Stimulated activated CD8-positive, alpha-beta memory T cell treated with anti-CD3 and anti-CD28 coated beads, Interleukin-4, amount 100 ng/mL, for 4 hours (primary cell): ENCODE results near the gene SGSH.

Source experiments
- DNase-seq, 2 donors: peaks; one replicate each; pipeline ENCODE4 v3.0.0-alpha.2; 2020; ENCODE audit warnings: low read depth in 2 of 2, low spot score in 1 of 2

SGSH gene

DNA sequence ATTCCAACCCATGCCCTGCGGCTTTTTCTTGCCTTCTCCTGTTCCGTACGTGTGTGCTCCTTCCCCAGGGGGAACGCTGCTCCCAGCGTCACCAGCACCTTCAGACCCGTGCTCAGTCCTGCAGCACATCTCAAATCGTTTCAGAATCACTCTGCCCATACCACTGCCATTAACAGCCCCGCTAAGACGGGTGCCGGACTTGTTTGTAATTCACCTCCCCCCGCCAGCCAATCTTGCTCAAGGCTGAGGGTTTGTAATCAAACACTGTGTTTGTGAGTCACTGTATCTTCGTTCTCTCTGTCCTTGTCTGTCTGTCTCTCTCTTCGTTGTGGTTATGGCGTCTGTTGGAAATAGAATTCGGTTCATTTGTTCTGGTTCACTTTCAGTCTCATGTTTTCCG is 33.0 kb downstream of the SGSH start:
- DNase-seq: no peak

DNA sequence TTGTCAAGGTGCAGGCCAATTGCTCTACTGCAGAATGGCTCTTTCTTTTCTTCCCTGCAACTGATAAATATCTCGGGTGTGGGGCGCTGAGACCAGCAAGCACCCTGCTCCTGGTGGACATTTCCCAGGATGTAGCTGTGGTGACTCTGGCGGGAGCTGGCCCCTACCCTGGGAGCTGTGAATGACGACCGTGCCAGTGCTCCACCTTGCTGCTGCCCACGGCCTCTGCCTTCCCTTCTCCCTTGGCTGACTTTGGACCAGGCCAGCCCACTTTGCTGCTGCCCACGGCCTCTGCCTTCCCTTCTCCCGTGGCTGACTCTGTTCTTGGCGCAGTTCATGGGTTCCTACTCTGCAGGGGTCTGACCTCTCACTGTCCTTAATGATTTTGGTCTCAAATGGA is 34.2 kb downstream of the SGSH start:
- no peak for DNase-seq

DNA sequence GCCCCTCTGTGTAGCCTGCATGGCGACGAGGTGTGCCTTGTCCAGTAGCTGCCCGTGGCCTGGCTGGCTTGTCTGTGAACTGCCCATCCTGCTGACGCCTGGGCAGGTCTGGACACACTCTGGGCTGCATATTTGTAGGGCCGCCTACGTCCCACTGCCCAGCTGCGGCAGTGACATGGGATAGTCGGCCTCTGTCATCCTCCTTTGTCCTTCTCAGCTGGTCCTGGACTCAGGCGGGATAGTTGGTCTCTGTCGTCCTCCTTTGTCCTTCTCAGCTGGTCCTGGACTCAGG is 35.8 kb downstream of the SGSH start:
- no peak for DNase-seq

DNA sequence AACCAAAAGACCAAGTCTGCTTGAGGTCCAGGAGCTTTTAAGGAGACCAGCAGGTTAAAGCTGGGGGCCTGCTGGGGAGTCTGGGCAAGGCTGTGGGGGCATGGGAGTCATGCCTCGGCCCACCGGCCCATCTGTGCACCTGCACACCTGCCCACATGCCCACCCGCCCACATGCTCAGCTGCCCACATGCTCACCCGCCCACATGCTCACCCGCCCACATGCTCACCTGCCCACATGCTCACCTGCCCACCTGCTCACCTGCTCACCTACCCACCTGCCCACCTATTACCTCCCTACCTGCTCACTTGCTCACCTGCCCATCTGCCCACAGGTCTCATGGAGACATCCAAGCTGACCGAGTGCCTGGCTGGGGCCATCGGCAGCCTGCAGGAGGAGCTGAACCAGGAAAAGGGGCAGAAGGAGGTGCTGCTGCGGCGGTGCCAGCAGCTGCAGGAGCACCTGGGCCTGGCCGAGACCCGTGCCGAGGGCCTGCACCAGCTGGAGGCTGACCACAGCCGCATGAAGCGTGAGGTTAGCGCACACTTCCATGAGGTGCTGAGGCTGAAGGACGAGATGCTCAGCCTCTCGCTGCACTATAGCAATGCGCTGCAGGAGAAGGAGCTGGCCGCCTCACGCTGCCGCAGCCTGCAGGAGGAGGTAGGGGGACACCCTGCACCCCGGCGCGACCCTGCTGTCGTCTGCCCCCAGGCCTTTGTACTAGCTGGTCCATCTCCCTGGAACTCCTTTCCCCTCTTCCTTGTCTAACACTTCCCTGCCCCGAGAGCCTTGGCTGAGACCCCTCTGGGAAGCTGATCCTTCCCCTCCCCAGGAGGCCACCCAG is 36.3 kb downstream of the SGSH start:
- DNase-seq: no peak

DNA sequence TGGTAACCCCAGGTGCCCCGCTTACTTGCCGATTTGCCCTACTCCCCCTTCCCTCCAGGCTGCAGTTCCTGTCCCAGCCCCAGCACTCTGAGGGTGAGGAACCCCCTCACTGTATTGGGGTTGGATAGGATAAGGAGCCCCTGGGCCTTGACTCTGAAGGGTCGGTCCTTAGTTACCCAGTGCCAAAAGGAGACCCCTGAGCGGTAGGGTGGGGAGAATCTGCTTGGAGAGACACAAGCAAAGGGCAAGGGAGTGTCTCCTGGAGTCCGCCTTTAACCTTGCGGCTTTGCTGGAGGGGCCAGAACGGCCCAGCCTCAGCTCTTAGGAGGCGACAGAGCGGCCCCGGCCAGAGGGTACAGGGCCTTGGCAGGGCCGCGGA is 37.3 kb downstream of the SGSH start:
- DNase-seq: no peak

DNA sequence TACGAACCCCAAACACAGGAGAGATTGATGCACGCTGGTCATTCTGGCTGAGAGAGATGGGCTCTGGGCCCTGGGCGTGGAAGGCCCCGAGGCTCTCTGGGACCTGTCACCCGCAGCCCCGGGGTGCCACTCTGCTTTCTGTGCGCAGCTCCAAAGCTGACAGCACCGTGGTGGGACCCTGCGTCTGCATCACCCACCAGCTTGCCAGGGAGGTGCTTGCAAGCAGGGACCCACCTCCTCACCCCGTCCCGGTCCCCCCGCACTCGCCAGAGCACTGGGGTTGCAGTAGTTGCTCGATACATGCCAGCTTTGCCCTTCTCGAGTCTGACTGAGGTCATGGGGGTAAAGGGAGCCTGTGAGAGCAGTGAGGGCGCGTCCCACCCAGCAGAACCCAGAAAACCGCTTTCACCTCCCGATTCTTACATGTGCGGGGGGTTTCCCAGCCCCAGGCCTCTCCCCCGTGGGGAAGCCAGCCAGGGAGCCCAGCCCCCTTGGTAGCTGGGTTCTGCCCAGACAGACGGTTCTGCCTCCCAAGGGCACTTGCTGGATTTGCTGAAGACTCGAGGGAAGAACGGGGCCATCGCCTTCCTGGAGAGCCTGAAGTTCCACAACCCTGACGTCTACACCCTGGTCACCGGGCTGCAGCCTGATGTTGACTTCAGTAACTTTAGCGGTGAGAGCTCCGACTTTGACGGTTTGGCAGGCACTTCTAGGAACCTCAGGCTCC is 37.9 kb downstream of the SGSH start:
- no peak for DNase-seq

DNA sequence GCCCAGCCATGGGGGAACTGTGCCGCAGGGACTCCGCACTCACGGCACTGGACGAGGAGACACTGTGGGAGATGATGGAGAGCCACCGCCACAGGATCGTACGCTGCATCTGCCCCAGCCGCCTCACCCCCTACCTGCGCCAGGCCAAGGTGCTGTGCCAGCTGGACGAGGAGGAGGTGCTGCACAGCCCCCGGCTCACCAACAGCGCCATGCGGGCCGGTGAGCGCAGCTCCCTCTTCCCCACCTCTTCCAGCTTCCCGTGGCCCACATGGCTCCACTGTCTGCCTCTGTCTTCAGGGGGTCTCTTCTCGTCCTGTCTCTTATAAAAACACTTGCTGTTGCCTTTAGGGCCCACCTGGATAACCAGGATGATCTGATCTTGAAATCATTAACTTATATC is 38.7 kb downstream of the SGSH start:
- no peak for DNase-seq

DNA sequence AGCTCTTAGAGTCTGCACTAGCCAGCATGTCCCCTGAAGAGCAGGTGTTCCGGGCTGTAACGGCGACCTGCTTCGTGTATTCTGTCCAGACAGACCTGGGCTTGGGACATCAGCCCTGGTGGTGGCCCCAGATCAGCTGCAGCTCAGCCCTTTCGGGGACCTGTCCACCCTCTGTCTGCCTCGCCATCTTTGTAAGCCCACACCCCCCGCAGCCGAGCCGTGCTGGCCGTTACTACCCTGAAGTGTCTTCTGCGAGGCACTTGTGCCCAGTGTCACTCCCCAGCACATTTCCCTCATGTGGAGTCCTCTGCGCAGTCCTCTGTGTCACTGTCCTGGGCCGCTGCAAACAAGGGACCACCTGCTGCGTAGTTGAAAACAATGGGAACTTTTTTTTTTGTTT is 39.9 kb downstream of the SGSH start:
- no peak for DNase-seq

DNA sequence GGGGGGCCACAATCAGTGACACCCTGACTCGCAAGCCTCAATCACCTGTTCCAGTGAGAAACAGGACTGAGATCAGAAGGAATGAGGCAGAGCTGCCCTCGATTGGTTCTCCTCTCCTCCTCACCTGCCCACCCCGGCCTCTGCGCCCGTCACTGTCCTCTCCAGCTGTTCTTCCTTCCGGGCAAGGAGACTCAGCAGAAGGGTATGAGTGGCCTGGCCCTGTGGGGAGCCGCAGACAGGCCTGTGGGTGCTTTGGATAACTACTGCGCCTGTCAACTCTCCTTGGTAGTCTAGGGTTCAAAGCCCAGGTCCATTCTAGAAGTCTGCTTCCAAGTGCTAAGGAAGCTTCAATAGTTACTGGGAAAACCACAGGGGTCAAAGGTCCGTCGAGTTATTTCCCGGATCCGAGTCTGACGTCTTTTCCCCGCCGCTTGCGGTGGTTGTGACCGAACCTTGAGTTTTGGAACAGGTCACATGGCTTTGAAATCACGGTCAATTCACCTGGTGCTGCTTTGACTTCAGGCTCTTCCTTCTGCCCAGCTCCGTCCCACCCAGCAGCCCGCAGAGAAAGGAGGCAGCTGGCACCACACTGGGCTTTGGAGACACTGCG is 42.0 kb downstream of the SGSH start:
- no peak for DNase-seq

DNA sequence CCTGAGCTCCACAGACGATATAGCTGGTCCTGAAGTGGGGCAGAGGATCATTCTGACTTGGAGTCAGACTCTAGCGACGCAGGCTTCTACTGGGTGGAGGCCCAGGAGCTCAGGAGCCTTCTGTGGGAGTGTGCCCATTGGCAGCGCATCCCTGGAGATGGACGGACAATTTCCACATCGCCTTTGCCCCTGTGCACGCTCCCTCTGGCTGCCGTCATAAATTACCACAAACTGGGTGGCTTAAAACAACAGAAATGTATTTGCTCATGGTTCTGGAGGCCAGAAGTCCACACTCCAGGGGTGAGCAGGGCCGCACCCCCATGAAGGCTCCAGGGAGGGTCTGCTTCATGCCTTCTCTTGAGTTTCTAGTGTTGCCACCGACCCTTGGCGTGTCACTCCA is 43.4 kb downstream of the SGSH start:
- DNase-seq: no peak

DNA sequence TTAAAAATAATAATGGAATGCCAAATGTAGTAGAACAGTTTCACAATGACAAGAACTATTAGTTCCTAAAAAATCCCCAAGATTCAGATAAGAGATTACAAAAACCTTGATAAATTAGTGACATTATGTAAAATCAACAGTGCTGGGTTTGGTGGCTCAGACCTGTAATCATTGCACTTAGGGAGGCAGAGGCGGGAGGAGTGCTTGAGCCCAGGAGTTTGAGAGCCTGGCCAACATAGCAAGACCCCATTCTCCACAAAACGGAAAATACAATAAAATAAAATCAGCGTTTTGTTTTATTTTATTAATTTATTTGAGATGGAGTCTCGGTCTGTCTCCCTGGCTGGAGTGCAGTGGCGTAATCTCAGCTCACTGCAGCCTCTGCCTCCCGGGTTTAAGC is 46.2 kb downstream of the SGSH start:
- no peak for DNase-seq

DNA sequence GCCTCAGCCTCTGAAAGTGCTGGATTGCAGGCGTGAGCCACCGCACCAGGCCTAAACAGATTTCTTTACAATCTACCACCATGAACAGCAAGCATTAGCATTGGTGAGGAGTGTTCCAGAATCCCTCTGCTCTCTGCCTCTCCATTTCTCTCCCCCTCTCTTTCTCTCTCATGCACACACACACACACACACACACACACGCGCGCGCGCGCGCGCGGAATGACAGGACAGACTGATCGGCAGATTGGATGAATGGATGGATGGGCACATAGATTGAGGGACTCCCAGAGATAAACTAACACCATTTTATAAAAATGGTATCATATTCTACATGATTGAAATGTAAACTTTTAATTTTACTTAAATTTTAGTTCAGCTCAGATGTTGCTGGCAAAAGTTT is 47.0 kb downstream of the SGSH start:
- no peak for DNase-seq

DNA sequence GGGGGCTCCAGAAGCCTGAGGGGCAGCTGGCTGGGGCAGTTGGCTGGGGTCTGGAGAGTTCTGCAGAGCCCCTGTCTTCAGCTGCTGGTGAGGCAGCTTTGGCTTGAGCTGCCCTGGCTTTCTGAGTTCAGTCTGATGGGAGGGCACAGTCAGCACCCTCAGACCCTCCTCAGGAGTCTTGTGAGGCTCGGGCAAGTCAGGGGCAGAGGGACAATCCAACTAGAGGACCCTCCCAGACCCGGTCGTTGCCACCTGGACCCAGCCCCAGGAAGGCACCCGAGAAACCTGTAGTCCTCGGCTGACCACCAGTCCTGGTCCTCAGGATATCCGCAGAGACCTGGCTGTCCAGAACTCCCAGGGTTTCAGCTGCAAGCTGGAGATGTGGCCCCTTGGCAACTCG is 48.5 kb downstream of the SGSH start:
- no peak for DNase-seq

DNA sequence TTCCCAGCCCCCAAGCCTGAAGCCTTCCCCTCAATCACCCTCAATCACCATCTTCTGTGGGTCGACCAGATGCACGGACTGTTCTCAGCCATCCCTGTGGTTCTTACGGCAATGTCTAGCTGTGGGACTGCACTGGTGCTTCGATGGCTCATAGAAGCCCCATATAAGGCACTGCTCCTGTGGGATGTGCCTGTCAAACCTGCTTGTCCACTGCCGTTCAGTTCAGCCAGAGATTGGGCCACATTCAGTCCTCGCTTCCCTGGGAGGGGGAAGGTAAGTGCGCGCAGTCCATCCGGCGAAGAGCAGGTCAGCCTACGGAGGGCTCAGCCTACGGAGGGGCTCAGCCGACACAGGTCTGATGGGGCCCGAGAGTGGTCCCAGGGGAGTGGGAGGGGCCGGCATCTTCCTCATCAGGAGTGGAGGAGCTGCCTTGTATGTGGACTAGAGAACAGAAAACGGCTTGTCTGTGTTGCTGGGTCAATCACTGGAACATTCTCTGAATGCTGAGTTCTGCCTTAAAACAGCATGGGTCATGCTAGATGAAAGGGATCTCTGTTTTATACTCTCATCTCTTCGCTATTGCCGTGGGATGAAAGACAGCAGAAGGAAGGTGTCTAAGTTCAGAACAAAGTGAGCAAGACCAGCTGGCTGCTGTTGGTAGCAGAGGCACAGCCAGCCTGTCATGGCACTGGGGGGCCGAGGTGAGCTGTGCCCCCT is 50.2 kb downstream of the SGSH start, which contains the start of gene CARD14:
Gene CARD14, plus strand, starts transcription at position 247 of the 717 bp plus-strand sequence. CDS start 11,409 bp downstream, outside the sequence.
- DNase-seq: no peak

DNA sequence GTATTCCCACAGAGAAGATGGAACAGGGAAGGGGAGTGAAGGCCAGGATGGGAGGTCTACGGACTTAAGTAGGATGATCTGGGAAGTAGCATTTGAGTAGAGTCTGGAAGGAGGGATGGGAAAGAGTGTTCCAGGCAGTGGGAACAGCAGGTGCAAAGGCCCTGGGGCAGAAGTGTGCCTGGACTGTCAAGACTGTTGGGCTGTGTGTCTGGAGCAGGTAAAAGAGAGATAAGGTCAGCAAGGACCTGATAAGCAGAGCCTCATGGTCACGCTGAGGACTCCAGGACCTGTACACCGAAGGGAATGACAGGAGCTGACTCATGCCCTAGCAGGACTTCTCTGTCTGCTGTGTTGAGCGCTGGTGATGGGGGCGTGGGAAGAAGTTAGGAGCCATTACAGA is 51.0 kb downstream of the SGSH start:
- no peak for DNase-seq

DNA sequence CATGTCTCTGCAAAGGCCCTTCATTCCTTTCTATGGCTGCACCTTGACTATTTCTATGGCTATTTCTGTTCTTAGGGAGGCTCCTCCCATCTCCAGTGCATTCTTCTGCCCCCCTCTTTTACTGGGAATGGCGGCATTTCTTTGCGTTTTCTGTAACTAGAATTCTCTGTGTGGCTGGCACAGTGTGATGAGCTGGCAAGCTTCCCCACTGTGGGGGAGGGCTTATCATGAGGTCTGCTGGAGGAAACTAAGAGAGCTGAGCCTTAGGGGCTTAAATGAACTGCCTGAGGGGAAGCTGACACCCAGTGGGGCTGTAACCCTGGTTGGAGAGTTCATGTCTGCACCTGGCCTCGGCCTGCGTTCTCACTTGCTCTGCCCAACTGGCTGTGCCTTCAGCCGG is 51.8 kb downstream of the SGSH start:
- DNase-seq: no peak

DNA sequence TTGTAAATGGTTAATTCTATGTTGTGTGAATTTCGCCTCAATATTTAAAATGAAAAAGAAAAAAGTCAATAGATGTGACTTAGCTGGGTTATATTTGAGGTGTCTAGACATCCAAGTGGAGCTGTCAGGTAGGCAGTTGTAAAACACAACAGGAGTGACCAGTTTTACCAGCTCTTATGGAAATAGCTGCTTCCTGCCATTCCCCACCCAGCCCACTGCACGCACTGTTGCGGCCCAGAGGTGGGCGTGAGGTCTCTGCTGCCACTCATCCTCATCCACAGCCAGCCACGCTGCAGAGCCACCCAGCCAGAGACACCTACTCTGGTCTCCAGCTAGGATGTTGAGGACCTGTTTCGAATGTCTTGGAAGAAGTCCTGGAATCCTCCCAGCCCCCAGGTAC is 53.7 kb downstream of the SGSH start:
- no peak for DNase-seq

DNA sequence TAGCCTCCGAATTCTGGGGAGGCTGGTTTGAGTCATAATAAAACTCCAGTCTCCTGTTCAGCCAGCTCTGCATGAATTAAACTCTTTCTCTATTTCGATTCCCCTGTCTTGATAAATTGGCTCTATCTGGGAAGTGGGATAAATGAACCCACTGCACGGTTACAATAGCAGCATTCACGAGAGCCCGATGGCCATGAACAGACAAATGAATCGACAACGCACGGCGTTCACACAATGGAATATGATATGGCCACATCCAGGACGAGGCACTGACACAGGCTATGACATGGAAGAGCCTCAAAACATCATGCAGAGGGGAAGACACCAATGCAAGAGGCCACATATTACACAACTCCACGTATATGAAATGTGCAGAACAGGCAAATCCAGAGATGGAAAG is 55.9 kb downstream of the SGSH start:
- DNase-seq: no peak

DNA sequence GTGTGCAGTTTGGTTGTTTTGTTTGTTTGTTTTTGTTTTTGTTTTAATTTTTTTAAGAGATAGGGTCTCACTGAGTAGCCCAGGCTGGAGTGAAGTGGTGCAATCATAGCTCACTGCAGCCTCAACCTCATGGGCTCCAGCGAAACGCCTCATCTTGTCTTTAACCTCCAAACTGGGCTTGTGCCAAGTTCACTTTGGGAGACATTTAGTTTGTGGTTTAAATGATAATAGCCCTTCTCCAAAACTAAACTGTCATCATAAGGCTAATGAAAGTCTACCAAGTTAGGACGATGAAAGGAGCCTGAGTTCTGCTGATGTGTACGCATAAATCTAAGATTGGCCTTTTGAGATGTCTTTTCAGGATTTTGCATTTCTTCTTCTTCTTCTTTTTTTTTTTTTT is 56.8 kb downstream of the SGSH start:
- DNase-seq: no peak

DNA sequence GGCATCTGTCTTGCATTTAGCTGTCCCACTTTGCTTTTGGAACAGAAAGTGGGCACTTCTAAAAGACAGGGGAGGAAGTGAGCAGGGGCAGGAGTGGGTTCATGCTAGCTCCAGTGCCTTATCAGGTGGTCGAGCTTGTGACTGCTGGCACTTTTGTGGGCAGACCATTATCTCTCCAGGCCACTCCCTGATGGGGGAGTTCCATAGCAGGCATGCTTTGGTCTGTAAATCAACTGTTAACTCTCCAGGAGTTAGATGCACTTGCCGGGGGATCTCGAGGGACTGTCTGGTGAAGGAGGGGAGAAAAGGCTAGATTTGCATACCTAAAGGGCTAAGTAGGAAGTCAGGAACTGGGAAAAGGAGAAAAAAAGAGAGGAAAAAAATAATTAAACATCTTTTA is 59.6 kb downstream of the SGSH start:
- DNase-seq: no peak
